CD4-positive, alpha-beta T cell treated with Interleukin-4 for 1 hour (primary cell): Measurements from ENCODE around the gene PIK3R4.

Experiments used
- DNase-seq, 2 donors: peaks; one replicate each; pipeline ENCODE4 v3.0.0-alpha.2; 2020 to 2022

The PIK3R4 gene

DNA sequence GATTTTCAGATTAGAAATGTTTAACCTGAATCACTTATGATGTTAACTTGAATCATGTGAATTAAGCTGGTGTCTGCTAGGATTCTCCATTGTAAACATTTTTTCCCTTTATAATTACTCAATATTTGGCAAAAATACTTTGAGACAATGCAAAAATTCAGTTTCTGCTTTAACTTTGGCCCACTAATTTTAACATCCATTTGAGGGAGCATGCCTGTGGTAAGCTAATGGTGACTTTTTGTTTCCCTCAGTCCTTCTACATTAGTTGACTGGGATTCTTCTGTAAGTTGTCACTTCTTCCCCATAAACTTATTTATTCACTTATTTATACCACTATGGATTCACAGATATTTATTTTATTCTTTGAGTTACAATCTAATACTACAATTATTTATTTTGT, 59.3 kb downstream of the PIK3R4 start:
- DNase-seq, result no peak

DNA sequence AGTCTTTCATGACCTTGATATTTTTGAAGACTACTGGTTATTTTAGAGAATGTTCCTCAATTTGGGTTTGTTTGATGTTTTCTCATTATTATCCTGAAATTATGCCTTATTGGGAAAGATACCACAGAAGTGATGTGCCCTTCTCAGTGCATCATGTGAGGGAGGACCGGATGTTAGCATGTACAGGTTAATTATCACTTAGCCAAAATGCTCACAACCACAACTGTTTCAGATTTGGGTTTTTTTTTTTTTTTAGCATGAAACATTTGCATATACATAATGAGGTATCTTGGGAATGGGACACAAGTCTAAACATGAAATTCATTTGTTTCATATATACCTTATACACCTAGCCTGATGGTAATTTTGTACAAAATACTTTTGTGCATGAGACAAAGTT, 59.8 kb downstream of the PIK3R4 start:
- no peak for DNase-seq

DNA sequence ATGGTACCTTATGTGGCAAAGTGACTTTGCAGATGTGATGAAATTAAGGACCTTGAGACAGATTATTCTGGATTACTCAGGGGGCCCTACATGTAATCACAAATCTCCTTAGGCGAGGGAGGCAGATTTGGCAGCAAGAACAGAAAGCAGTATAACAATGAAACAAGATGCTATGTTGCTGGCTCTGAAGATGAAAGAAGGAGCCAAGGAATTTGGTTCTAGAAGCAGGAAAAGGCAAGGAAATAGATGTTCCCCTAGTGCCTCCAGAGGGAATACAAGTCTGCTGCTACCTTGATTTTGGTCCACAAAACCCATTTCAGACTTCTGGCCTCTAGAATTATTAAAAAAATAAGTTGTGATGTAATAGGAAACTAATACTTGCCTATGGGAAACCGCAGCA, 64.5 kb downstream of the PIK3R4 start:
- no peak for DNase-seq

DNA sequence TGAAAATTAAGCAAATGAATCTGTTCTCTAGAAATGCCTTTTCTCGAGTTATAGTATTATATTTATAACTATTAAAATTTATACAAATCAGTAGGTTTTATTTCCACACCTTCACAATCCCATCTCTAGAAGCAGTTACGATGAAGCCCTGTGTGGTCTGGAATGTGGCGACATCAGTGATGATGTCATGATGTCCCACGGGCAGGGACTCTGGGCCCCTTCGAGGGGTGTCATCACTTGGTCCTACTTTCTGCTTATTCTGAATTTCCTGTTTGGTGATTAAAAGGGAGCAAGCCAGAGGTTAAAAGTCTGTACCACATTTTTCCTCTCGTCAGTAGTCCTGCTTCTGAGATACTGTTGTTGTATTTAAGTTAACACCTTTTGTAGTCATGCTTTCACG, 67.4 kb downstream of the PIK3R4 start:
- no peak for DNase-seq

DNA sequence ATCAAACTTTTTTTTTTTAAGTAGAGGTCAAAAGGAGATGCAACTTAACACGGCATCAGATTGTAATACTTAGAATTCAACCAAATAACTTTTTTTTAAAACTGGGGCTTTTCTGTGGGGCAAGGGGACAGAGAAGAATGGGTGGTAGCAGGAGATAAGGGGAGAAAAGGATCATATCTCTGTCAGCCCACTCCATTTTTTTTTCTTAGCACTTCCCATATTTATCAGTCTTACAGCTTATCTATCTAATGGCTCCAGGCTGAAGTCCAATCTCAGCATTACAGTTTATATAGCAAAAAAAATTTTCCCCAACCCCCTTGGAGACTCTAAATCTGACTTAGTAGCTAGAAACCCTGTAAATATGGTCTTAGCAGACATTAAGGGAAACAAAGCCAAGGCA, 69.3 kb downstream of the PIK3R4 start:
- DNase-seq, result no peak

DNA sequence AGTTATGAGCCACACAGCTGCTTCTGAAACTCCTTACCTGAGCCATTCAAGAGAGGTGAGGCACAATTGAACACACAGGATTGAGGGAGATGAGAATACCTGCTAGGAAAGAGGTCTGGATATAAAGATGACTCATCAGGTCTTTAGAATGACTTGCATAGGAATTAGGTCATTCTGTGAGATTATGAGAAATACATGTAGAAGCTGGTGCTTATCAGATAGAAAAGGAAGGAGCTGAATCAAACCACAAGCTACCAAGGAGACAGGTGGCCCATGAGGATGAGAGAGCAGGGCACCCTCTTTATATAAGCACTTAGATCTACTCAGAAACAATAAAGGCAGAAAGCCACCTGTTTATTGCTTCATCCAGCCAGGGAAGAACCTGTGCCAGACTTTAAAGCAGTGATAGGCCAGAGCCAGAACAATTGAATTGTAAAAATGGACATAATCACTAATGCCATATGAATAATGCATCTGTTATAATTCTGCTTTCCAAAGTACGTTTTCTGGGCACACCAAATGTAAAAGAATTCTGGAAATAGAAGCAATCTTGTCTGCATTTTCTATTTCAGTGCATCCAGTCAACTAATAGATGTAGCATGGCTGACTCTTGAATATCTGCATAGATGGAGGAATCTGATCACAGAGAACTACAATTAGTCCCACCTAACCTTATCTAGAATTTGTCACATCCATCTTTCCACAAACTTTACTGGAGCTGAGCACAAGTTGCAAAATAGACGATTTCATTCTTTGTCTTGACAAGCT, 74.9 kb downstream of the PIK3R4 start:
- DNase-seq, result no peak

DNA sequence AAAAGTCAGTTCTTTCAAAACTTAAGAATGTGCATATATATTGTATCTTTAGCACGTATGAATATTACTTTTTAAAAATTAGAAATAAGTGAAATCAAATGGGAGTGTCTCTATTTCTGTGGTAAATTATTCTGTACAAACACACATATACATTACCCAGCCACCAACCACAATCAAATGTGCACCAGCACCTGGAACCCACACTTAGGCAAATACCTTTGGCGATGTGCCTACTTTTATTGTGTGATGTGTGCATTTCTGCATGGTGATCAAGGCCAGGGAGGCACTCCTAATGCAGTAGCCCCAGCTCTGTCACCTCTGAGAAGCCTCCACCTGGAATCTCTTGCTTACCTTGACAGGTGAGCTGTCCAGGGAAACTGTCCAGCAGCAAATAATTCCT, 76.9 kb downstream of the PIK3R4 start:
- DNase-seq, result no peak

DNA sequence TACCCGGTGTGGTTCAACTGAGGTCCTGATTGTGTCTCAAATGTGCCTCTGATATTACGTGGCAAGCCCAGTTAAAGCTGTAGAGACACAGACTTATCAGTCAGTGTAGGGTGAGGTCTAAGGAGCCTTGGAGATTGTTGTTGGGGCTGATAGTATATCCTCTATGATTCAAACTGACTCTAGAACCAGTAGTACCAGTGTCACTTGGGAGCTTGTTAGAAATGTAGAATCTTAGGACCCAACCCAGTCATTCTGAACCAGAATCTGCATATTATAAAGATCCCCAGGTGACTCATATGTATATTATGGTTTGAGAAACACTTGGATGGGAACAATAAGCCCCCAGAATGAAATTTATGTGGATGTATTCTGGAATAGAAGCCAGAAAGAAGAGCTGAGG, 83.5 kb downstream of the PIK3R4 start:
- DNase-seq, result no peak

DNA sequence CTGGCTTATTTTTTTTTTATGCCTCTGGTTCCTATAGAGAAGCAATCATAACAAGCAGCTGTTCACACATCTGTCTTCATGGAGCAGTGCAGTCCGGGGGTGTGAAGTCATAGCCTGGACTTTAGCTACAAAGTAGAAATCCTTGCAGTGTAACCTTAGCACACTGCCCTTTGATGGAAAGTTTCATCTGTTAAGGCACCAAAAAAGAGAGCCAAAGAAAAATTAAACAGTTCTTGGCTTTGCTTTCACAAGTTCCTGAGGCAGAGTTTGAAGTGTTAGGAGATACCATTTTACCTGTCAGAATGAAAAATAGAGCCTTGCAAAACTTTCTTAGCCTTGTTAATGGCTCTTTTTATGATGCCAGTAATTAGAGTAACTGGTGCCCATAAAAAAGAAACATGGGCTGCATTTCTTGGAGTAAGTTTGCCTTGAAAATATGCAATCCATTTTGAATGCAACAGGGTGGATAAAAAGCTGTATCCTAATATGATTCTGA, 84.1 kb downstream of the PIK3R4 start:
- DNase-seq, result no peak

DNA sequence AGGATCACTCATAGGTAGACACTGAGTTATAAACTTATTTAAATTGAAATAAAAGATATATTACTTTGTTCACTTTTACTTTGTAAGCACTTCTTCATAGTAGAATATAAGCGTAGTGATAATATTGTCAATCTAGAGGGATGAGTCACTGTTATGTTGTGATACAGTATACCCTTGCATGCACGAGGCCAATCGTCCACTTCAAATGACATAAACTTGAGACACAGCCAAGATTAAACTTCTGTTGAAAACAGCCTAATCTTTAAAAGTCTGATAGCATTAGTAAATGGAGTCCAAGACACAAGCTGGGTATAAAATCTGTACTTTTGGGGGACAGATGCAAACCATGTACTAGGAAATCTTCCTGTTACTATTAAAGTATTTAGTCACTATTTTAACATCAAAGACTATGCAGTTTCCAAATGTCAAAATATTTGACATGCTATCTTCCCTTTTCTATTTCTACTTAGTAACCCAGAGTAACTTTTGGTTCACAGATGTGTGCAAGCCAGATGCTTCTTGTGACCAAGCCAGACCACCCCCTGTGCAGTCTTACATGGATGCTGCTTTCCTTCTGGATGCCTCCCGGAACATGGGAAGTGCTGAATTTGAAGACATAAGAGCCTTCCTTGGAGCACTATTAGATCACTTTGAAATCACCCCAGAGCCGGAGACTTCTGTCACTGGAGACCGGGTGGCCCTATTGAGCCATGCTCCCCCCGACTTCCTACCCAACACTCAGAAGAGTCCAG, 85.3 kb downstream of the PIK3R4 start:
- no peak for DNase-seq

DNA sequence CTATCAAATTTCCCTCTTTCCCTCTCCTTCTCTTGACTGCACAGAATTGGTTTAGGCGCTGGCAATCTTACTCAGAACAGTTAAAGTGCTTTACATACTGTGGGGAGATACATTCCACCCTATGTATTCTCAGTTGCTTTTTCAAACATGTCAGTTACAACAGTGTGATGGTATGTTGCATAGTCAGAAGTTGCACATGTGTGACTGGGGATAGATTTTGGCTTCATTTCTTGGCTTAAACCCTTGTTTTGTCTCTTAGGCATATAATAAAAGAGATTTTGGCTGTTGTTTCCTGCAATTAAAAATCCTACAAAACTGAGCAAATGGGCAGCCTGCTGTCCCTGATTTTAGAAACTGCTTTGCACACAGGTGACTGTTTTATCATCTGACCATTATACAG, 86.7 kb downstream of the PIK3R4 start:
- DNase-seq, result no peak

DNA sequence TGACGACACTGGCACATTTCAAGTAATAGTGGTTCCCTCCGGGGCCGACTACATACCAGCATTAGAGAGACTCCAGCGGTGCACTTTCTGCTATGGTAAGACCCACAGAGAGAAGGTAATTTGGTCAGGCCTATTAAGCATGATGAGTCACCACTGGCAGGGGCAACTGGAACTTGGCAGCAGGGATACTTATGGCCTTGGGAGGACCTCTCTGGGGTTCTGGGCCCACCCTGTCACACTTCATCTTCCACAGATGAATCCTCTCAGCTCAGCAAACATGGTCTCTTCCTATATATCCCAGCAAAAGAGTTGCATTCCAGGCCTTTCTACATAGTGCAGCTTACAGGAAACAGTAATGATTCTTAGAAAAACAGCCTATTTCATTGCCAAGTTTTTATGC, 88.0 kb downstream of the PIK3R4 start:
- DNase-seq, result no peak

DNA sequence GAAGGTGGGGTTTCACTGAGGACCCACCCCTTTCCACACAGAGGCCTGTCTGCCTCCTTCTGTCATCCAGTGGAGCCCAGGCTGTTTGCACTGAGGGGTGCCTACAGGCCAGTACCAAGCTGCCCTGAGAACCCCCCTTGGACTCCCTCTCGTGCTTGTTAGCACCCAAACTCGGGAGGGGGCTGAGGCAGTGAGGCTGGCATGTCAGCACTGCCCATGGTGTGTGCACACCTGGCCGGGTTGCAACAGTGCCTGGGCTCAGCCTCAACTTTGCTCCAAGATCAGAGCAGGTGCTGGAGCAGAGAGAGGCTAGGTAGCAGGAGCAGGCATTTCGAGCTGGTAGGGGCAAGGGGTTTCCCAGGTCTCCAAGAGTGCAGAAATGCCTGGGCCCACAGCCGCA, 90.0 kb downstream of the PIK3R4 start:
- DNase-seq, result no peak

DNA sequence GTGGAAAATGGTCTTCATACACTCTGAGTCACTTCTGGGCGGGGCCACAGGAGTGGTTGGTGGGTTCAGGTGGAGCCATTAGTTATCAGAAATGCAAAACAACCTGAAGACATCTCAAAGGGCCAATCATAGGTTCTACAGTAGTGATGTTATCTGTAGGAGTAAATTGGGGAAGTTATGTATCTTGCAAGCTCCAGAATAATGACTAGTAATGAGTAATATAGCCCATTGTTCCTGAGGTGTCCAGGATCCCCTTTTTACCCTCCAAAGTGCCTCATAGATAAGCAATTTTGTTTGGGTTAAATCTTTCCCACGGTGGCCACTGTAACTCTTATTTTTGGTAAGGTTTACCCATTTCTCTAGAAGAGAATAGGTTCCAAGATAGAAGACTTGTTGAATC, 91.7 kb downstream of the PIK3R4 start:
- DNase-seq, result no peak

DNA sequence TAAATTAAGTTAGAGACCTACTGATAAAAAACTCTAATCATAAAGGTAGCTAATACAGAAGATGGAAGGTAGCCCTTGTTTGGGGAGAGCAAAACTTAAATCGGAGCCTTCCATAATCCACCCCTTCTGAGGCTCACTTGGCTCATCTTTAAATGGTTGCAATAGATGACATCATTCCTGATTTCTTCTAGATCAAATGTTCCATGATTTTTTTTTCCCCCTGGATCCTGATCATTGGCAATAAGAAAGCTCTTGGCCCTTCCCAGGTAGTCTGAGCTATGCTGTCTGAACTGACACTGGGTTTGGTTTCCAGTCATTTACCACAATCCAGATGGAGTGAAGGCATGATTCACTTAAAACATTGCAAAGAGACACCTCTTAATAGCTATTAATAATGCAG, 92.5 kb downstream of the PIK3R4 start:
- no peak for DNase-seq

DNA sequence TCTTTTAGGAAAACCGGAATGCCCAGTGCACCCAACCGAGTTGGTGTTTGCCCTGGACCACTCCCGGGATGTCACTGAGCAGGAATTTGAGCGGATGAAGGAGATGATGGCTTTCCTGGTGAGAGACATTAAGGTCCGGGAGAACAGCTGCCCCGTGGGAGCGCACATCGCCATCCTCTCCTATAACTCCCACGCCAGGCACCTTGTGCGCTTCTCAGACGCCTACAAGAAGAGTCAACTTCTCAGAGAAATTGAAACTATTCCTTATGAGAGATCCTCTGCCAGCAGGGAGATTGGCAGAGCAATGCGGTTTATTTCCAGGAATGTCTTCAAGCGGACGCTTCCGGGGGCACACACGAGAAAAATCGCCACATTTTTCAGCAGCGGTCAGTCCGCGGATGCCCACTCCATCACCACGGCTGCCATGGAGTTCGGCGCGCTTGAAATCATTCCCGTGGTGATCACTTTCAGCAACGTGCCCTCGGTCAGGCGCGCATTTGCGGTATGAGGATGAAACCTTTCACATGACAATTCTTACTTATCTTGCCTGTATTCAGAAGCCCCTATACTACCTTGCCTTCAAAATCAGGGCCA, 97.5 kb downstream of the PIK3R4 start:
- DNase-seq, result no peak

DNA sequence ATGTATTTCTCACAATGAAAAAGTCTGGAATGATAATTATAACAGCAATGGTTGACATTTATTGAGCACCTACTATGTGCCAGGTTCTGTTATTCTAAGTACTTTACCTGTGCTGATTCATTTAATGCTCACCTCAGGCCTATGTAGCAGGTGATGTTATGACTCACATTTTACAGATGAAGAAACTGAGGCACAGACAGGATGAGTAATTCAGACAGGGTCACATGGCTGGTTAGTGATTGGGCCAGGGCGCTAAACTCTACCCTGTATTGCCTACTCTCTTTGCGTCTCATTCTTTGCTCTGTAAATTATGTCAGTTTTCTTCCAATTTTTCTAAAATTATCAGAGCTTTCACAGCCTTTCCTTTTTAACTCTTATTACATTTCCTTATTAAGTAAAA, 98.3 kb downstream of the PIK3R4 start:
- DNase-seq, result no peak

DNA sequence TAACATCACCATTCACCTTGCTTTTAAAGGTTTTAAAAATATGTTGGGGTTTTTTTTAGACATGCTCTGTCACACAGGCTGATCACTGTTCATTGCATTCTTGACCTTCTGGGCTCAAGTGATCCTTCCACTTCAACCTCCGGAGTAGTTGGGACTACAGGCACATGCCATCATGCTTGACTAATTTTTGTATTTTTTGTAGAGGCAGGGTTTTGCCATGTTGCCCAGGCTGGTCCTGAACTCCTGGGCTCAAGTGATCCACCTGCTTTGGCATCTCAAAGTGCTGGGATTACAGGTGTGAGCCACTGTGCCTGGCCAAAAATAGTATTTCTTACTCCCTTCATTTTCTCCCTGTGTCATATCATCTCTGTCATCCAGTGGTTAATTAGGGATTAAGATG, 101.4 kb downstream of the PIK3R4 start:
- no peak for DNase-seq

DNA sequence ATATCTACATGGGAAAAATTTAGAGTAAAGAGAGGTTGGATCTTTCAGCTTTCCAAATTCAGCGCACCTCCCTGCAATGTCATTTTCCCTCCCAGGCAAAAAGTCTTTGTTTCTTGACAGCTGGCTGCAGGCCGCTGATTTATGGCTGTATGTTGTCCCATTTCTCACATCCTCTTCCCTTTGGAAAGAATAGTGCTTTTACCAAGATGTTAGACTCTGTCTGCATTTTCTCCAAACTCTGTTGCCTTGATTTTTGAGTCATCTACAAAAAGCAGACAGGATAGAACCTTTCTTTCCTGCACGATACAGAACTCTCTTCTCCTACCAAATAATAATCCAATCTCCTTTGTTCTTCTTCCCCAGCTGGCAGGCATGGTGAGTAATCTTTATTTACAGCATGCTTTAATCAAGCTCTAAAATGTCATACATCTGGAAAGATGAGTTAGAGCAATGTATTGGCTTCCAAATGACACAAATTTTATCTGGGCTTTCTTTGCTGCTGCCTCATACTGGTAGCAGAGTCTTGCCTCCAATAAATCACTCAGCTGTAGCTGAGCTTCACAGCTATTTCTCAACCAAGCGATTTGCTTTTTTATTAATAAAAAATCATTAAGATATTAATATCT, 101.9 kb downstream of the PIK3R4 start:
- no peak for DNase-seq

DNA sequence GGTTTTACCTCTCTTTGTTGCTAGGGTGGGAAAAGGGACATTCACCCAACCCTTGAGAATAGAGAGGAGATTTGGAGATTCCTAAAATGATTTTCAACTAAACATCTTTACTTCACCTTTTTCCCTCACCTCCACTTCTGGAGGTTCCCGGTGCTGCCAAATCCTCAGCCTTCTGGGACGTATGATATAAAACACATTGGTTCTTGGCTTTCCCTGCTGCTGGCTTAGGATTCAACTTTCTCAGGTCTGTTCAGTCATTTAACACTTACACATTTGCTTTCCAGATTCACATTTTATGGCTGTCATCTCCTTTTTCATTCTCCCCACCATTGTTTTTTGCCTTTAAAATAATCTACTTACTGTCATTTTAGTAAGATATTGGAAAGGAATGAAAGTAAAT, 106.6 kb downstream of the PIK3R4 start:
- no peak for DNase-seq

DNA sequence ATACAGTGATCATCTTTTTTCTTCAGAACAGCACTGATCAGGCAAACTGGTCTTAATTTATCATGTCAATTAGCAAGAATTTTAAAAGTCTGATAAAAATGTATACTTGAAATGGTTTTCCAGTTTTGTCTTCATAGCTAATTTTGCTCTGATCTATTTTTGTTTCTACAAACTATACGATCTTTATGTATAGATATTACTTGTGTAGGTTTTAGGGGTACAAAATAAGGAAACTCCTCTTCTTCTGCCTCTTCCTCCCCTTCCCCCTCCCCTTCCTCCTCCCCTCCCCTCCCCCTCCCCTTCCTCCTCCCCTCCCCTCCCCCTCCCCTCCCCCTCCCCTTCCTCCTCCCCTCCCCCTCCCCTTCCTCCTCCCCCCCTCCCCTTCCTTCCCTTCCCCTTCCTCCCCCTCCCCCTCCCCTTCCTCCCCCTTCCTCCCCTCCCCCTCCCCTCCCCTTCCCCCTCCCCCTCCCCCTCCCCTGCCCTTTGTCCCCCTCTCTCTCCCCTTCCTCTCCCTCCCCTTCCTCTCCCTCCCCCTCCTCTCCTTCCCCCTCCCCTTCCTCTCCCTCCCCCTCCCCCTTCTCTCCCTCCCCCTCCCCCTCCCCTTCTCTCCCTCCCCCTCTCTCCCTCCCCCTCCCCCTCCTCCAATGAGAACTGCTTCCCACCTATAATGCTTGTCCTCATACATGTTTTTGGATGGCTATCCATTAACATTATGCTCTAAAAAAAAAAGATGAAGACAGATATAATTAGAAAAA, 110.0 kb downstream of the PIK3R4 start:
- no peak for DNase-seq

DNA sequence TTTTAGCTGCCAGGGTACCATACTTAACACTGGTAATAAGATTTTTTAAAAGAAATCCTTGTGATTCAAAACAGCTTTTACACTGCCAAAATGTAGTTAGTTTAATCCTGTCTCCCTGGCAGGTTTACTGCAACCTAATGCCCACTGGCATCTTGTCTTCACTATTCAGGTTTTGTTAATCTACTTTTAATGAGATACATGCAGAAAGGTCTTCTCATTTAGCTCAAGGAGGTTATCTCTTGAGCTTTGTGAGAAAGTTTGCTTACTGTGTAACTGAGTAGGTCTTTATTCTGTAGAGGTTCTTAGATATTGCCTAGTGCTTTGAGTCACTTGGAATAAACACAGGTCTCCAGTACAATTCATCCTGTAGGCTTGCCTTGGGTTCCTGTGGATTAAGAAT, 110.7 kb downstream of the PIK3R4 start:
- DNase-seq, result no peak

DNA sequence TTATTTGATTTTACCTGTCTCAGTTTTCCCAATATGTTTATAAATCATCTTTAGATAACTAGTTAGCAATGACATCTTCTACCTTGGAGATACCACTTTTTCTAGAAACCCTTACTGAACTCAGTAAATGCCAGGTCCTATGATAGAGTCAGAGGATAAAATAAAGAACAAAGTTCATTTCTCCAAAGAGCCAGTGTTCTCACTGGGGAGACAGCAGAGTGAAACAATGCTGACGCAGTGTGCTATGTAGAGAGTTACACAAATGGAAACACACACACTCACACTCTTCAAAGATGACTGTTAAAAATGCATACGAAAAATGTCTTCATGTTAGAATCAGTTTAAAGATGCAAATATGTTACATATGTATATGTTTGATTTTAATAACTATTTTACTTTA, 111.3 kb downstream of the PIK3R4 start:
- DNase-seq, result no peak
